SIG-M5 treated with dmso at 0.1 percent for 504 hours (cell line): ENCODE data around the gene SLC16A12.

Source experiments
- DNase-seq: peaks from one replicate; lab custom pipeline; 2025; ENCODE audit not compliant: unreplicated experiment; lab: John Stamatoyannopoulos, UW

Gene SLC16A12

DNA sequence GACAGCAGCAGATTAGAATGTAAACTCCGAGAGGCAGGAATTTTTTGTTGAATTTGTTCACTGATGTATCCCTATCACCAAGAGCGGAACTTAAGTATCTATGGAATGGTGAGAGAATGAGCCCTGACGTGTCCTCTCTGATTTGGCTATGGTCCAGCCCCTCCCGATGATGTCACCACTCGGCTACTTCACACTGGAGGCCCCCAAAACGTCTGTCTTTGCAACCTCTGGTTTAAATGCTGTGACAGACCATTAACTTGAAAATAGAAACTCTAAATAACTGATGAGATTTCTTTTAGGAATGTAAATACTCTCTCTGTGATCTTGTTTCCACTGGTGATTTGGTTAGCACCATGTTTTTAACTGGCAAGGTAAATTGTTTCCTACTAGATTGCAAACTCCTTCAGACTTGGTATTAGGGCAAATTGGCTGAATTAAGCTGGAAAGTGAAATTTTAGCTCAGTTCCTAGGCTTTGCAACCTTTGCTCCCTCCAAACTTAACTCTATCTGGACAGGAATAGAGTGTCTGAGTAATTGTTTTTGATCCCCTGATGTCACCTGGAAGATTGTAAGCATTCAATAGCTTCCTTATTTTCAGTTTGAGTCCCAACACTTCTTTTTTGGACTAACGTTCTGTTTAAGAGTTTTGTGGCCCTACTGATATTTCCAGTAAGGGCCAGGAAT, 19.1 kb downstream of the SLC16A12 start:
- DNase-seq: no peak

DNA sequence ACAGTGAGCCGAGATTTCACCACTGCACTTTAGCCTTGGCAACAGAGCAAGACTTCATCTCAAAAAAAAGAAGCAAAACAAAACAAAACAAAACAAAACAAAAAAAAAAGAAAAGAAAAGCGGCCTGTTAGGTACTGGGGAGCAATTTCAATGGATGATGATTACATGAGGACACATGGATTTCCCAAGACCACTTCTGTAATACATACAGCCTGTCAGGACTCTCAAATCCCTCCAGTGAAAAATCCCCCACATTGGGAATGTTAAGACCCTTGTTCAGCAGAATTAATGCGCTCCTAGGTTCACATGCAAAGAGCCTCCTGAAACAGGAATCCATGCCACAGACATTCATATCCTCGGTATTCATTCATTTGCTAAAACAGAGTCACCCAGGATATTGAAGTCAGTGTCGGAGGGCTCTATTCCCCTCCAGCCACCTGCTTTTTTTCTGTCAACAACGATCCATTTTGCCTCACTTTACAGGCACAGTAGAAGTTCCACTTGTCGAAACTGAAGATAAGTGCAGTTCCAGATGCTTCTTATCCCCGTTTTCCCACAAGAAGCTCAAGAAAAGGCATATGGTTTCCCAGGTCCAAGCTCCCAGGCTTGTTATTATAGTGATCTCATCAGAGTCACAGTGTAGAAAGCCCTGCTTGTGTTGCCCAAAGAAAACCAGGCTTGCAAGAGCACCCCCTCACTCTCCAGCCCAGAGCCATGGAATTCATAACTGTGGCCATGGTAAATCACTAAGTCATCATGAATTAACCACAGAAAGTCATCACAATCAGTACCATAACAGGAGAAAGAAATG, 20.2 kb downstream of the SLC16A12 start:
- no peak for DNase-seq

- no peak for DNase-seq
These were observed 22.2 kb downstream of the SLC16A12 start for GRCh38 chr10:89513206-89513605.

DNA sequence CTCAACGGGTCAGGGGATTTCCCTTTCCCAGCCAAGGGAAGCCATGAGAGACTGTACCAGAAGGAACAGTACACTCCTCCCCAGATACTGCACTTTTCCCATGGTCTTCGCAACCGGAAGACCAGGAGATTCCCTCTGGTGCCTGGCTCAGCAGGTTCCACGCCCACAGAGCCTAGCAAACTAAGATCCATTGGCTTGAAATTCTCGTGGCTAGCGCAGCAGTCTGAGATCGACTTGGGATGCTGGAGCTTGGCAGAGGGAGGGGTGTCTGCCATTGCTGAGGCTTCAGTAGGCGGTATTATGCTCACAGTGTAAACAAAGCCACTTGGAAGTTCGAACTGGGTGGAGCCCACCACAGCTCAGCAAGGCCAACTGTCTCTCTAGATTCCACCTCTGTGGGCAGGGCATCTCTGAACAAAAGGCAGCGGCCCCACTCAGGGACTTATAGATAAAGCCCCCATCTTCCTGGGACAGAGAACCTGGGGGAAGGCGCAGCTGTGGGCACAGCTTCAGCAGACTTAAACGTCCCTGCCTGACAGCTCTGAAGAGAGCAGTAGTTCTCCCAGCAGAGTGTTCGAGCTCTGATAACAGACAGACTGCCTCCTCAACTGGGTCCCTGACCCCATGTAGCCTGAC, 29.6 kb downstream of the SLC16A12 start:
- DNase-seq: no peak

DNA sequence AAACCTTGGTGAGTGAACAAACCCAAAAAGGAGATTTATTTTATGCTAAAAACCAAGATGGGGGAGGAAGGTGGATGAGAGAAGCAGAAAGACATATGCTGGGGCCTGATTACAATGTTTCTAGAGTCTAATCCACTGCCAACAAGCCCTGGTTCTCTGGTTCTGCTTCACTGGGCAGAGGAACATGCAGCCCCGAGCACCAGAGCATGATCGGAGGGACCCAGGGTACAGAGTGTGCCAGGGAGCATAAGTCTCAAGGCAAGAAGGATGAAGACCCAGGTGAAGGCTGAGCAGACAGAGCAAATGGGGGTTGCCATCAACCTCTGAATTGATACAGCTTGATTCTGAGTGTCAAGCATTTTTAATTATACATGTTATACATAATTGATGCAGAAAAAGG, 30.7 kb downstream of the SLC16A12 start:
- DNase-seq: no peak

GRCh38 chr10:89503652-89504370, 31.6 kb downstream of the SLC16A12 start:
- no peak for DNase-seq

- DNase-seq: no peak
These were observed 32.2 kb downstream of the SLC16A12 start for GRCh38 chr10:89503151-89503550.

GRCh38 chr10:89502549-89502948, 32.8 kb downstream of the SLC16A12 start:
- DNase-seq: no peak

- DNase-seq: no peak
These were observed 40.8 kb downstream of the SLC16A12 start for GRCh38 chr10:89494575-89494974.

GRCh38 chr10:89494068-89494467, 41.3 kb downstream of the SLC16A12 start:
- DNase-seq: no peak

GRCh38 chr10:89491932-89492331, 43.5 kb downstream of the SLC16A12 start:
- no peak for DNase-seq

DNA sequence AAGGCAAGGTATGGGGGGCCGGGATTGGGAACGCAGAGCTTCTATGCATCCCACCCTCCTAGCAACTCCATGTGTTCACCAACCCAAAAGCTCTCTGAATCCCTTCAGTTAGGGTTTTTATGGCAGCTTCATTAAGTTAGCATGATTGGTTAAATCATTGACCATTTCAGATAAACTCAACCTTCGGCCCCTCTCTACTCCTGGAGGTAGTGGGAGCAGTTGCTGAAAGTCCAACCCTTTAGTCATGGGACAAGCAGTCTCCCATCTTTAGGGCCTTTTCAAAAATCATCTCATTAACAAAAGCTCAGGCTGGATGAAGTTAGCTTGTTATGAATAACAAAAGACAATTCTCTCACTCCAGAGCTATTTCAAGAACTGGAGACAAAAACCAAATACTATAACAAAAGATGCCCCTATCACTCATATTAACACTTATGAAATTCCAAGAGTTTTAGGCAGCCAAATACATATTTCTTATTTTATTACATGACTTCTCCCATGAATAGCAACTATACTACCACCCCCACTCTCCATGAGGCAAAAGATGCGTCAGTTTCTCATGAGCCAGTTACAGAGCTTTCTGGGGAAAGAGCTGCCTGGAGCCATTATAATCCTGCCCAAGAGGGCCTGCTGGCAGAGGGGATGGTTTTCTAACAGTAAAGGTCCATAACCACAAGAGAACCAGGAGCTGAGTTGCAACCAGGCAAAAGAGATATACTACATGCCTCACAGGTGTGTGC, 44.6 kb downstream of the SLC16A12 start:
- DNase-seq: no peak

- no peak for DNase-seq
These were observed 53.1 kb downstream of the SLC16A12 start for GRCh38 chr10:89482256-89482655.

- DNase-seq: no peak
These were observed 53.7 kb downstream of the SLC16A12 start for GRCh38 chr10:89481662-89482061.

DNA sequence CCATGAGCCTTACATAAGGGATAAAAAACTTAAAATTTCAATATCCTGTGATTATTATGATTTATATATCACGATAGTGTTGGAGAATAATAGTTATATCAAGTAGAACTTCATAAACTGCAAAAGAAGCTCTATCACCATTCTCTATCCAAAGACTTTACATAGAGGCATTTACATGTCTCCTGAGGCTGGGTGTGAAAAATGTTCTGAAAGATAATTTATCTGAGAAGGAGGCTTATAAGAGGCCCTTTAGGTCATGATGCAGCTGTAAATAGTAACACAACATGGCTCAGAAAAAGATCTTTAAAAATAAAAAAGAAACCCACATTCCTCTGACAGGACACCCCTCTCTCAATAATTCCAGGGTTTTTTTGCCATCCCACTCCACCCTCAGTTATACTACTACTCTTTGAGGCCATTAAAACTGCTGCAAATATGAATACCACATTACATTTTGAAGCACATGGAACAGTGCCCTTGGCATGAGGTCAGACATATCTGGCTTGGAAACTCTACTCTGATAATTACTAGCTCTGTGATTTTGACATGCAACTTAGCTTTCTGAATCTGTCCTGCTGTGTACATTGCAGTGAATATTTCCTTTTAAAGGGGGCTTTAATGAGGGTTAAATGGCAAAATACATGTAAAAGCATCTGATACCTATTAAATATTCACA, 55.5 kb downstream of the SLC16A12 start:
- DNase-seq: no peak

- no peak for DNase-seq
These were observed 56.4 kb downstream of the SLC16A12 start for GRCh38 chr10:89478739-89479654.

DNA sequence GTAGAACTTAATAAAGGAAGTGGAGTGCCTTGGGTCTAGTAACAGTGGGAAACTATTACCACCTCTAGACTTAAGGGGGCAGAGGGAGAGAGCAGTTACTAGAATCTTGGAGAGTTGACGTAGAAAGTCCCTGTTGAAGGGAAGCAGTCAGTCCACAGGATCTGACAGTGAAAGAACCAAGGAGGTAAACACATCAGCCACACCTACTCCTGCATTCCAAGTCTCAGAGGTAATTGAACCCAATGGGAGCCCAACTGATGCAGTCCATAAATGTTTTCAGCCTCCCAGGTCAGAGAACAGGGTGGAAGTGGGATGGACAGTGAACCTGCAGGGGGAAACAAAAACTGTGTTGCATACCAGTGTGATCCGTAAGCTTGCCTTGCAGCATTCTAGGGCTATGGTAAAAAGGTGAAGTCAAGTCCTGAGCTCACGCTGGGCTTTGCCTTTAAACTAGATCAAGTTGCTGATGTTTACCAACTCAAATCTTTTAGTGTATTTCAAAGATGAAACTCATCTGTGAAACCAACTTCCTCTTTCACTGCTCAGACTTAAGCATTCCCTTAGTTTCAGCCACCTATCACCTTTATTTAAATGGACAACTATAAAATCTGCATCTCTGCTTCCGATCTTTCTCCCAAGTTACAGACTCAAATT, 57.2 kb downstream of the SLC16A12 start:
- peak; percentile 34 for DNase-seq

DNA sequence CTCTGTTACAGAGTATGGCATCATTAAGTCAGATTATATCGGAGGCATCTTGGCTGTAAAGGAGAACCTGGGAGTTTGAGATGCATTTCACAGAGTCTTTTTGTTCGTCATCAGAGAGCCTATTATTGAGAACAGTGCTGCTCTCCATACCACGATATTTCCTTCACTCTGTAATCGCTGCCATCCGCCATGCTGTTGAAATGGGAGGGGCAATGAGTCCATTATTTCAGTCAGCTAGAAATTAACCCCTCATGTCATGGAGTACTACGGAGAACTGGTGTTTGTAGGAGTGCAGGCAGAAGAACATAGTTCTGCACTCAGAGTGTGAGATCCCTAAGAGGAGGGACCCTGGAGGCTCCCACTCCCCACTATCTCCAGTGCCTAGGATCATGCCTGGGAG, 59.2 kb downstream of the SLC16A12 start:
- no peak for DNase-seq

DNA sequence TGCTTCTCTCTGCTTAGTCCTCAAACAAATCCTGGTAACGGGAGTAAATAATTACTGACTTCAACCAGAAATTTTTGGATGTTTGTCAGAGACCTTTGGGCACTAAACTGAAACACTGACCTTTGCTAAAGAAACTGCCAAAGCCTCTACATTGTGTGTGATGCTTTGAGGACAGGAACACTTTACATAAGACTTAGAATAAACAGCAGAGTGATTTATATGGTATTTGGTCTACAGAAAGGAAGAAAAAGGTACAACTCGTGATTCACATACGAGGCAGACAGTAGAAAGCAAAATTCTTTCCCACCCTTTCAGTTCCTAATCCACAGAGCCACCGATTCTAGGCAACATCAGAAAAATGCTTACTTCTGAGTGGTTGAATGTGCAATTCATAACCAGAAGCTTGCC, 59.8 kb downstream of the SLC16A12 start:
- no peak for DNase-seq
